Mesendoderm (in vitro differentiated cells): ENCODE results near the gene PTPRU.

ENCODE experiments used
- DNase-seq: peaks from one replicate; pipeline ENCODE4 v3.0.0; 2013
- H2AK5ac ChIP-seq: 2 replicates; pipeline ENCODE4 v1.6.1; 2013; ENCODE audit warnings: low read length, inconsistent platforms
- H2BK120ac ChIP-seq: 2 replicates; pipeline ENCODE4 v1.6.1; 2013; ENCODE audit warnings: low read depth, mild to moderate bottlenecking, low read length, moderate library complexity, mixed read lengths
- H2BK15ac ChIP-seq: replicated peaks from 2 replicates; pipeline ENCODE4 v1.6.1; 2013; ENCODE audit warnings: low read depth, mild to moderate bottlenecking, moderate library complexity
- H2BK5ac ChIP-seq: 2 replicates; pipeline ENCODE4 v1.6.1; 2013; ENCODE audit warnings: low read length, inconsistent platforms
- H3K18ac ChIP-seq: 2 replicates; pipeline ENCODE4 v1.6.1; 2013; ENCODE audit warnings: mild to moderate bottlenecking, low read length, mixed read lengths
- H3K23ac ChIP-seq: one replicate; pipeline ENCODE4 v1.6.1; 2013; ENCODE audit warnings: low read length
- H3K27ac ChIP-seq: 2 replicates; pipeline ENCODE4 v1.5.1; 2013; ENCODE audit warnings: low read depth, mild to moderate bottlenecking, inconsistent platforms, low read length, moderate library complexity
- H3K27me3 ChIP-seq: 2 replicates; pipeline ENCODE4 v1.6.1; 2013; ENCODE audit warnings: low read length, control low read depth, mild to moderate bottlenecking, inconsistent platforms; ENCODE audit not compliant: insufficient read depth, poor library complexity
- H3K36me3 ChIP-seq: 2 replicates; pipeline ENCODE4 v1.6.1; 2013; ENCODE audit warnings: low read length, inconsistent platforms; ENCODE audit not compliant: control insufficient read depth, insufficient read depth
- H3K4ac ChIP-seq: one replicate; pipeline ENCODE4 v1.6.1; 2013; ENCODE audit warnings: low read depth, mild to moderate bottlenecking, low read length, moderate library complexity
- H3K4me1 ChIP-seq: 2 replicates; pipeline ENCODE4 v1.6.1; 2013; ENCODE audit warnings: low read depth, low read length, inconsistent platforms; ENCODE audit not compliant: control insufficient read depth
- H3K4me2 ChIP-seq: 2 replicates; pipeline ENCODE4 v1.6.1; 2013; ENCODE audit warnings: low read length
- H3K4me3 ChIP-seq: 2 replicates; pipeline ENCODE4 v1.5.1; 2013; ENCODE audit warnings: mild to moderate bottlenecking, low read length
- H3K56ac ChIP-seq: one replicate; pipeline ENCODE4 v1.6.1; 2013; ENCODE audit warnings: low read length
- H3K79me1 ChIP-seq: 2 replicates; pipeline ENCODE4 v1.6.1; 2013; ENCODE audit warnings: low read length, inconsistent platforms
- H3K79me2 ChIP-seq: 2 replicates; pipeline ENCODE4 v1.6.1; 2013; ENCODE audit warnings: mild to moderate bottlenecking, low read length; ENCODE audit not compliant: control insufficient read depth, insufficient read depth
- H3K9ac ChIP-seq: 2 replicates; pipeline ENCODE4 v1.6.1; 2013; ENCODE audit warnings: low read length, inconsistent platforms
- H4K5ac ChIP-seq: one replicate; pipeline ENCODE4 v1.6.1; 2013; ENCODE audit warnings: low read length
- H4K8ac ChIP-seq: one replicate; pipeline ENCODE4 v1.6.1; 2013; ENCODE audit warnings: low read depth, mild to moderate bottlenecking, control low read depth, low read length, moderate library complexity
- WGBS: extraction: QIAGEN DNeasy Blood & Tissue Kit; methylation state at CpG from one replicate; pipeline ENCODE4 v1.1.7; 2013; ENCODE audit warnings: low lambda C conversion rate, missing lambda C conversion rate; ENCODE audit not compliant: insufficient coverage; ENCODE audit errors: extremely low coverage; 5-methylcytosine and 5-hydroxymethylcytosine counted together

The PTPRU gene

DNA sequence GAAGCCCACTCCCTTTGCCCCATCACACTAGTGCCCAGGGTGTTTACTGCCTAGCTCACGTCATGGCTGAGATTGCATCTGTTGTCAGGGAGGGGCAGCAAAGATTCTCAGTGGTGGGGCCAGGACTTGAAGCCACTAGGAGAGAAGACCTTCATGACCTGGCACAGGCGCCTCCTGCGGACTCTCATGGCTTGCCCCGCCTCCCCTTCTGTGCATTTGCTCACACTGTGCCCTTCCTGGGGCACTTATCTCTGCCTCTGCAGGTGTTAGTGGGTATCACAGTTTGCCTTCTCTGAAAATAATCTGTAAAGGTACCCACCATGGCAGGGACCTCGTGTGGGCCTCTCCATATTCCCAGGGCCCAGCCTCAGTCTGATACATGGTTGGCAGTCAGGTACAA, 20.1 kb downstream of the PTPRU start:
- DNase-seq: peak; percentile 69
- Histone ChIP-seq H2BK15ac (no peak overlapping the region), H3K23ac (no peak overlapping the region), H3K18ac (no peak overlapping the region), H3K79me1 (peaks cover 13% of the 10 kb centered on the region), H3K4ac (no peak overlapping the region), H3K9ac (no peak overlapping the region), H3K56ac (peak overlapping the region; percentile 82), H4K8ac (no peak overlapping the region), H3K27me3 (no peaks in the 10 kb centered on the region), H4K5ac (no peak overlapping the region), H3K4me2 (no peak overlapping the region), H3K4me1 (peaks cover 24% of the 10 kb centered on the region), H3K27ac (no peak overlapping the region), H2AK5ac (no peak overlapping the region), H2BK5ac (no peak overlapping the region), H2BK120ac (no peak overlapping the region), H3K4me3 (no peak overlapping the region), H3K79me2 (peaks cover 10% of the 10 kb centered on the region), H3K36me3 (no peaks in the 10 kb centered on the region)
- WGBS: no CpG with 5 or more reads among the region's 5 CpGs

DNA sequence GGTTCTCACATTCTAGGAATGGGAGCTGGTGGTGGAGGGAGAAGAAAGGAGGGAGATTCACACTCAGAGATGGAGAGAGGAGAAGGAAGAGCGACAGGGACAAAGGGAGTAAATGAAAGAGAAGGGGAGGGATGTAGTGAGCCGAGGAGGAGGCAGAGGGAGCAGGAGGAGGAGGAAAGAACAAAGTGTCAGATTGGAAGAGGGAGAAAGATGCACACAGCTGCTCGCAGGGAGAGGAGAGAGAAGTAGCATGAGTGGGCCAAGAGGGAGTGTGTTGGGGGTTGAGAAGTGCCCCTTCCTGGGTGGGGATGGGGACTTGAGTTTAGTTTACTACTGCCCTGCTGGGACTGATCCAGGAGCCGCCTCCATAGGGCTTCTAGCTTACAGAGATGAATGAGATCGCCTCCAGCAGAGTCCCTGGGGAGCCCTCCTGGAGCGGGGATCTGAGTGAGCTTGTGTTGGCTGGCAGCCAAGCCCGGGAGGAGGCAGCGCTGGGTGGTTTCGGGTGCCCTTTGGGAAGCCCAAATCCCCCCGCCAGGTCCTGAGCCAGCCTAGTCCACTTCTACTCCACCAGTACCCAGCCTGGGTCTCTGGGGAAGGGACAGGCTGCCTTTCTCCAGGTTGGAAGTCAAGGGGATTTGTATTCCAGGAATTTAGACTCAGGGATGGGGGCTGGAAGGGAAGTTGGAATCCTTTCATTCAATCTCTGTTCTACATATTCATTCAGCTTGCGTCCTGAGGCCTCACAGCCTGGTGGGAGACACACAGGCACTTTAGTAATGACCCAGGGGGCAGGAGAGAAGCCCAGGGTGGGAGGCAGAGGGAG, 20.9 kb downstream of the PTPRU start:
- Histone ChIP-seq H4K5ac (no peak overlapping the region), H3K27me3 (no peaks in the 10 kb centered on the region), H2AK5ac (no peak overlapping the region), H3K23ac (no peak overlapping the region), H3K36me3 (no peaks in the 10 kb centered on the region), H3K4me3 (no peak overlapping the region), H3K79me1 (peaks cover 12% of the 10 kb centered on the region), H2BK120ac (no peak overlapping the region), H3K4me1 (peaks cover 24% of the 10 kb centered on the region), H2BK5ac (peak overlapping the region; percentile 6), H2BK15ac (no peak overlapping the region), H3K18ac (peak overlapping the region; percentile 24), H3K56ac (peak overlapping the region; percentile 82), H3K4me2 (no peak overlapping the region), H3K27ac (no peak overlapping the region), H3K79me2 (peaks cover 5% of the 10 kb centered on the region), H4K8ac (no peak overlapping the region), H3K9ac (peak overlapping the region; percentile 8), H3K4ac (peak overlapping the region; percentile 49)
- no CpG with 5 or more reads among the region's 11 CpGs for WGBS
- peak; percentile 62 for DNase-seq

DNA sequence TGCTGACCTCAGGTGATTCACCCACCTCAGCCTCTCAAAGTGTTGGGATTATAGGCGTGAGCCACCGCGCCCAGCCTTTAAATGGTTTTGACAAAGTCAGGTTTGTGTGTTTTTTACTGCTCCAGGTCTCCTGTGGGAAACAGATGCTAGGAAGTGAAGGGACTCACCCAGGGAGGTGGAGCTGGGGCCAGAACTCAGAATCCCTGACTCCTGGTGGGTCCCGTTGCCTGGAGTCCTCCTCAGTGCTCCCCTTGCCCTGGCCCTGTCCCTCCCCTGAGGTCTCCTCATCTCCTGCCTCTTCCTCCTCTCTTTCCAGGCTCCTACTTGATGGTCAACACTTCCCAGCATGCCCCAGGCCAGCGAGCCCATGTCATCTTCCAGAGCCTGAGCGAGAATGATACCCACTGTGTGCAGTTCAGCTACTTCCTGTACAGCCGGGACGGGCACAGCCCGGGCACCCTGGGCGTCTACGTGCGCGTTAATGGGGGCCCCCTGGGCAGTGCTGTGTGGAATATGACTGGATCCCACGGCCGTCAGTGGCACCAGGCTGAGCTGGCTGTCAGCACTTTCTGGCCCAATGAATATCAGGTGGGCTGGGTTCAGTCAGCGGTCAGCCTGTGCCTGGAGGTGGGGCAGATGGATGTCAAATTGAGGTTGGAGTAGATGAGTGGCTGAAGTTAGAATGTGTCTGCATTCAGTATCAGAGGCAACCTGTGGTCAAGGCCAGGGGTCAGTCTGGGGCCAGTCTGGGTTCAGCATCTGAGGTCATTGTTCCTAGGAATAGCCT, 22.1 kb downstream of the PTPRU start:
- Histone ChIP-seq H3K36me3 (no peaks in the 10 kb centered on the region), H3K9ac (peak overlapping the region; percentile 77), H2BK120ac (no peak overlapping the region), H3K4me1 (peaks cover 24% of the 10 kb centered on the region), H3K4ac (no peak overlapping the region), H3K79me1 (peaks cover 10% of the 10 kb centered on the region), H3K4me3 (no peak overlapping the region), H4K8ac (no peak overlapping the region), H3K4me2 (no peak overlapping the region), H3K79me2 (peaks cover 5% of the 10 kb centered on the region), H3K27me3 (no peaks in the 10 kb centered on the region), H3K27ac (no peak overlapping the region), H3K18ac (no peak overlapping the region), H4K5ac (no peak overlapping the region), H2AK5ac (peak overlapping the region; percentile 48), H2BK5ac (no peak overlapping the region), H2BK15ac (no peak overlapping the region), H3K23ac (no peak overlapping the region), H3K56ac (peak overlapping the region; percentile 89)
- DNase-seq: no peak
- WGBS: no CpG with 5 or more reads among the region's 16 CpGs

DNA sequence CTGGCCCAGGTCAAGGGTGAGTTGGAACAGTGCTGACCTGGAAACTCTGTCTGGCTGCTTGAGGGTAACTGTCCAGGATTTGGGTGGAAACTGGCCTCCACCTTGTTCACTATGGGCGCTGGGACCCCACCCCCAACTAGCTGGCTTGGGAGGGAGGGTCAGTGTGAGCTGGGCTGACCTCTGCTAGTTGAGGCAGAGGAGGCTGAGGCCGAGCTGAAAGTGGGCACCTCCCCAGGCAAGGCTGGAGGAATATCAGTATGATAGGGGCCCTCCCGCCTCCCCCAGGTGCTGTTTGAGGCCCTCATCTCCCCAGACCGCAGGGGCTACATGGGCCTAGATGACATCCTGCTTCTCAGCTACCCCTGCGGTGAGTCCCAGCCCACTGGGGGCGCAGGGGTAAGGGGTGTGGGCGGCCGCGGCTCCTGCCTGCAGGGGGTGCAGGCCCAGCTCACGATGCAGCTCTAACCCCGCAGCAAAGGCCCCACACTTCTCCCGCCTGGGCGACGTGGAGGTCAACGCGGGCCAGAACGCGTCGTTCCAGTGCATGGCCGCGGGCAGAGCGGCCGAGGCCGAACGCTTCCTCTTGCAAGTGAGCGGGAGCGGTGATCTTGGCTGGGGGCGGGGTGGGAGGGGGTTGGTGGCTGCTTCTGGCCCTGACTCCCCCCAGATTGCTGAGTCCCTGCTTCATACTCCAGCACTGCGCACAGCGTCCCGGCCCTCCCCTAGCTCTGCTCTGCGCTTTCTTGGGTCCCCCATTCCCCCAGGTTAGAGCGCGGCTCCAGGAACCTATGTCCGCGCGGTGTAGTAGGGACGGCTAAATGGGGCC, 22.9 kb downstream of the PTPRU start:
- Histone ChIP-seq H3K79me2 (peaks cover 3% of the 10 kb centered on the region), H3K4me1 (peaks cover 24% of the 10 kb centered on the region), H2BK15ac (no peak overlapping the region), H3K27me3 (no peaks in the 10 kb centered on the region), H3K9ac (peak overlapping the region; percentile 77), H2AK5ac (peak overlapping the region; percentile 48), H3K27ac (peak overlapping the region; percentile 39), H3K4me3 (peak overlapping the region; percentile 31), H4K5ac (no peak overlapping the region), H4K8ac (no peak overlapping the region), H2BK120ac (no peak overlapping the region), H3K4me2 (peak overlapping the region; percentile 74), H3K36me3 (no peaks in the 10 kb centered on the region), H3K56ac (peak overlapping the region; percentile 89), H3K4ac (peak overlapping the region; percentile 44), H2BK5ac (no peak overlapping the region), H3K18ac (peak overlapping the region; percentile 35), H3K23ac (peak overlapping the region; percentile 75), H3K79me1 (peaks cover 8% of the 10 kb centered on the region)
- no CpG with 5 or more reads among the region's 38 CpGs for WGBS
- peak; percentile 75 for DNase-seq

DNA sequence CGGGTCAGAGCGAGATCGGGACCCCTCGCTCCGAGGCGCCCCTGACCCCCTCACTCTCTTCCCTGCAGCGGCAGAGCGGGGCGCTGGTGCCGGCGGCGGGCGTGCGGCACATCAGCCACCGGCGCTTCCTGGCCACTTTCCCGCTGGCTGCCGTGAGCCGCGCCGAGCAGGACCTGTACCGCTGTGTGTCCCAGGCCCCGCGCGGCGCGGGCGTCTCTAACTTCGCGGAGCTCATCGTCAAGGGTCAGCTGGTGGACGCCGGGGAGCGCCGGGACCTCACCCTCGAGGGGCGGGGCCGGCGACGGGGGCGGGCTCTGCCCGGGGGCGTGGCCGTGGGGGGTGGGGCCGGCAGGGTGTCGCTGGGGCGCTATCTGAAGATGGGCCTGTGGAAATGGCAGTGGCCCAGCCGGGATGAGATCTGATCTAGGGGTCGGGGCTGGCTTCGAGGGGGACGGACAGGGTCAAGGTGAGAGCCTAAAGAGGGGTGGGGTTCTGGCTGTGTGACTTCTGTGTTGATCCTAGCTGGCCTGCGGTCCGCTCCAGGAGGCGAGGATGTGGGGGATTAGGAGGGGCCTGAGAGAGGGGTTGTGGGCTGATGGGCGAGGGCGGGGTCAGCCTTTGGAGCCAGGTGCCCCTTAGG, 23.6 kb downstream of the PTPRU start:
- peak overlapping the region; percentile 77 for H3K9ac ChIP-seq
- H3K4me1 ChIP-seq: peaks cover 24% of the 10 kb centered on the region
- no peak overlapping the region for H2BK120ac ChIP-seq
- peak overlapping the region; percentile 89 for H3K56ac ChIP-seq
- no peak overlapping the region for H3K23ac ChIP-seq
- no peak overlapping the region for H2BK15ac ChIP-seq
- no peaks in the 10 kb centered on the region for H3K79me2 ChIP-seq
- no peaks in the 10 kb centered on the region for H3K27me3 ChIP-seq
- H3K36me3 ChIP-seq: no peaks in the 10 kb centered on the region
- peak overlapping the region; percentile 44 for H3K4ac ChIP-seq
- no peak overlapping the region for H2AK5ac ChIP-seq
- H3K79me1 ChIP-seq: peaks cover 6% of the 10 kb centered on the region
- H3K27ac ChIP-seq: peak overlapping the region; percentile 39
- peak overlapping the region; percentile 31 for H3K4me3 ChIP-seq
- H3K4me2 ChIP-seq: peak overlapping the region; percentile 74
- H2BK5ac ChIP-seq: no peak overlapping the region
- peak; percentile 82 for DNase-seq
- no peak overlapping the region for H4K8ac ChIP-seq
- WGBS: no CpG with 5 or more reads among the region's 56 CpGs
- no peak overlapping the region for H4K5ac ChIP-seq
- H3K18ac ChIP-seq: peak overlapping the region; percentile 35
